HG03432 (cell line): ENCODE results near the gene ZBTB46.
A peak's percentile ranks its signal among the peaks of the same experiment; 100 is the strongest.

Source experiments
- ATAC-seq: cut with Tn5 transposase; IDR thresholded peaks from one replicate; pipeline ENCODE4 v1.9.1; 2021; ENCODE audit warnings: mild to moderate bottlenecking, moderate library complexity; ENCODE audit not compliant: unreplicated experiment

The ZBTB46 gene

GRCh38 chr20:63840405-63840828, 9.4 kb upstream of the ZBTB46 start:
- no peak for ATAC-seq

GRCh38 chr20:63839620-63840019, 8.6 kb upstream of the ZBTB46 start:
- no peak for ATAC-seq

- no peak for ATAC-seq
Measured at GRCh38 chr20:63837479-63837878, 6.4 kb upstream of the ZBTB46 start.

- no peak for ATAC-seq
Measured at GRCh38 chr20:63836458-63837344, 5.6 kb upstream of the ZBTB46 start.

GRCh38 chr20:63835021-63835858, 4.2 kb upstream of the ZBTB46 start:
- ATAC-seq = no peak

- ATAC-seq = no peak
Measured at GRCh38 chr20:63834491-63834880, 3.4 kb upstream of the ZBTB46 start.

- ATAC-seq = no peak
Measured at GRCh38 chr20:63833776-63834490, 2.9 kb upstream of the ZBTB46 start.

GRCh38 chr20:63831993-63832686, 1.1 kb upstream of the ZBTB46 start:
- ATAC-seq = no peak

- ATAC-seq = peak; percentile 3
Measured at GRCh38 chr20:63831646-63831992, 555 bp upstream of the ZBTB46 start.

- peak; percentile 20 for ATAC-seq
Measured at GRCh38 chr20:63829945-63830835, 874 bp downstream of the ZBTB46 start.

GRCh38 chr20:63829603-63829944, 1.5 kb downstream of the ZBTB46 start:
- ATAC-seq = no peak

GRCh38 chr20:63828951-63829350, 2.1 kb downstream of the ZBTB46 start:
- ATAC-seq = no peak

GRCh38 chr20:63828545-63828944, 2.5 kb downstream of the ZBTB46 start:
- no peak for ATAC-seq

- ATAC-seq = no peak
Measured at GRCh38 chr20:63828124-63828523, 2.9 kb downstream of the ZBTB46 start.

GRCh38 chr20:63826753-63827152, 4.3 kb downstream of the ZBTB46 start:
- no peak for ATAC-seq

- no peak for ATAC-seq
Measured at GRCh38 chr20:63825331-63826118, 5.5 kb downstream of the ZBTB46 start.

- no peak for ATAC-seq
Measured at GRCh38 chr20:63823691-63824311, 7.3 kb downstream of the ZBTB46 start.

- ATAC-seq = no peak
Measured at GRCh38 chr20:63822276-63822696, 8.8 kb downstream of the ZBTB46 start.

GRCh38 chr20:63821811-63822210, 9.3 kb downstream of the ZBTB46 start:
- ATAC-seq = no peak
